HCT116 (cell line): ENCODE data around the gene PHF20. TPM values are rescaled to one million over a fixed set of nuclear protein-coding genes. Genes with fewer than 3 reads are reported as not detected.

ENCODE experiments used
- ATAC-seq: fragments of 200-7000 bp; cut with Tn5 transposase; 2 replicates; pipeline ENCODE4 v1.9.1; 2020; ENCODE audit warnings: mild to moderate bottlenecking, moderate library complexity
- BruUV-seq: library from RNA; stranded (reverse); fragments of 400-500 nt; replicated peaks from 2 replicates; lab custom pipeline; 2021; lab: Mats Ljungman, UMichigan
- CTCF ChIA-PET: fragments of 300-600 bp; sonication (Branson Sonifier 250); formaldehyde crosslinking; loops from one replicate; lab custom pipeline; 2021; ENCODE audit warnings: antibody characterized with exemption; lab: Charles Lee
- POLR2A ChIA-PET: fragments of 300-600, 350-600 bp; sonication (Branson Sonifier 250); formaldehyde crosslinking; loops from one replicate; lab custom pipeline; 2021; ENCODE audit warnings: antibody characterized with exemption; lab: Charles Lee
- RAD21 ChIA-PET, 2 experiments: fragments of 300-600 bp; sonication (Branson Sonifier 250); formaldehyde crosslinking; loops; one replicate each; lab custom pipeline; 2023; ENCODE audit warnings: low total read pairs in 2 of 2; ENCODE audit not compliant: uncharacterized antibody in 2 of 2, unreplicated experiment in 2 of 2, low non-redundant PET in 1 of 2; lab: Charles Lee
- DNase-seq: peaks from one replicate; pipeline ENCODE4 v3.0.0-alpha.2; 2010; ENCODE audit warnings: low read depth, low spot score
- H2AFZ ChIP-seq: fragments of 200-600 bp; shearing (Covaris generic), sonication (generic); 2 replicates; pipeline ENCODE4 v1.6.1; 2017; ENCODE audit warnings: low read depth, mixed run types, mixed read lengths, antibody characterized with exemption, low read length; ENCODE audit not compliant: poor library complexity, severe bottlenecking
- H3K27ac ChIP-seq: 2 replicates; pipeline ENCODE4 v1.5.1; 2012; ENCODE audit warnings: low read depth, low read length
- H3K27me3 ChIP-seq: fragments of 200-600 bp; sonication (generic); 2 replicates; pipeline ENCODE4 v1.6.1; 2016; ENCODE audit warnings: mixed run types, low read length, mixed read lengths; ENCODE audit not compliant: insufficient read depth
- H3K36me3 ChIP-seq, 2 experiments: fragments of 200-500 bp in 1 of 2; fragments of 200-600 bp in 1 of 2; sonication (Bioruptor generic) in 1 of 2; sonication (generic) in 1 of 2; 2 replicates each; pipeline versions ENCODE4 v1.5.1 to v1.6.1; 2014 to 2016; ENCODE audit warnings: low read length in 2 of 2, inconsistent platforms in 1 of 2, mixed read lengths in 1 of 2, mixed run types in 1 of 2; ENCODE audit not compliant: insufficient read depth in 2 of 2, control insufficient read depth in 1 of 2
- H3K4me1 ChIP-seq, 2 experiments: fragments of 200-600 bp in 1 of 2; sonication (generic) in 1 of 2; 2 replicates each; pipeline versions ENCODE4 v1.5.1 to v1.6.1; 2012 to 2017; ENCODE audit warnings: low read length in 2 of 2, inconsistent platforms in 1 of 2, mild to moderate bottlenecking in 1 of 2, mixed read lengths in 1 of 2, mixed run types in 1 of 2, moderate library complexity in 1 of 2; ENCODE audit not compliant: insufficient read depth in 2 of 2, control insufficient read depth in 1 of 2
- H3K4me2 ChIP-seq: fragments of 200-600 bp; sonication (generic); 2 replicates; pipeline ENCODE4 v1.6.1; 2017; ENCODE audit warnings: mixed run types, low read length, mixed read lengths
- H3K4me3 ChIP-seq, 2 experiments: fragments of 200-600 bp in 1 of 2; sonication (generic) in 1 of 2; replicated peaks in 1 of 2; 2 replicates each; pipeline ENCODE4 v1.5.1; 2011 to 2016; ENCODE audit warnings: low read length in 2 of 2, control low read depth in 1 of 2, low read depth in 1 of 2, mild to moderate bottlenecking in 1 of 2, mixed read lengths in 1 of 2, mixed run types in 1 of 2
- H3K79me2 ChIP-seq: fragments of 200-600 bp; sonication (generic); 2 replicates; pipeline ENCODE4 v1.6.1; 2017; ENCODE audit warnings: mild to moderate bottlenecking, mixed run types, low read length, moderate library complexity, mixed read lengths; ENCODE audit not compliant: insufficient read depth
- H3K9ac ChIP-seq: fragments of 200-600 bp; sonication (generic); 2 replicates; pipeline ENCODE4 v1.6.1; 2016; ENCODE audit warnings: low read length, mixed read lengths
- H3K9me2 ChIP-seq: fragments of 200-600 bp; sonication (generic), shearing (Covaris generic); 2 replicates; pipeline ENCODE4 v1.6.1; 2017; ENCODE audit warnings: mixed run types, mild to moderate bottlenecking, moderate library complexity; ENCODE audit not compliant: insufficient read depth
- H3K9me3 ChIP-seq, 2 experiments: fragments of 200-500 bp in 1 of 2; fragments of 200-600 bp in 1 of 2; sonication (Bioruptor generic) in 1 of 2; sonication (generic) in 1 of 2; 2 replicates each; pipeline ENCODE4 v1.6.1; 2014 to 2017; ENCODE audit warnings: low read length in 2 of 2, mixed read lengths in 2 of 2, inconsistent platforms in 1 of 2, low read depth in 1 of 2, mild to moderate bottlenecking in 1 of 2, mixed run types in 1 of 2, moderate library complexity in 1 of 2; ENCODE audit not compliant: control insufficient read depth in 1 of 2, insufficient read depth in 1 of 2
- H4K20me1 ChIP-seq: fragments of 200-600 bp; sonication (generic), shearing (Covaris generic); 2 replicates; pipeline ENCODE4 v1.6.1; 2017; ENCODE audit warnings: mixed run types, mild to moderate bottlenecking, moderate library complexity; ENCODE audit not compliant: insufficient read depth
- ATF3 ChIP-seq: IDR thresholded peaks from 2 replicates; pipeline ENCODE4 v1.6.1; 2012
- CTCF ChIP-seq, 3 experiments: fragments of 200-600 bp in 1 of 3; sonication (generic) in 1 of 3; IDR thresholded peaks in 2 of 3; conservative IDR thresholded peaks in 1 of 3; 2 replicates each; pipeline ENCODE4 v1.5.1; 2012 to 2017; ENCODE audit warnings: low read depth in 2 of 3, low read length in 2 of 3, antibody characterized with exemption in 1 of 3, borderline replicate concordance in 1 of 3, control low read depth in 1 of 3, mild to moderate bottlenecking in 1 of 3, mixed read lengths in 1 of 3, mixed run types in 1 of 3, moderate library complexity in 1 of 3; ENCODE audit not compliant: insufficient read depth in 1 of 3
- ELF1 ChIP-seq: IDR thresholded peaks from 2 replicates; pipeline ENCODE4 v1.6.1; 2012; ENCODE audit warnings: low read depth, borderline replicate concordance
- EZH2 ChIP-seq: fragments of 200-600 bp; sonication (generic); IDR thresholded peaks from 2 replicates; pipeline ENCODE4 v1.6.1; 2017; ENCODE audit warnings: antibody characterized with exemption, mixed run types
- FOSL1 ChIP-seq: IDR thresholded peaks from 2 replicates; pipeline ENCODE4 v1.6.1; 2012; ENCODE audit warnings: low read depth
- JUND ChIP-seq: IDR thresholded peaks from 2 replicates; pipeline ENCODE4 v1.6.1; 2012
- MAX ChIP-seq: IDR thresholded peaks from 2 replicates; pipeline ENCODE4 v1.6.1; 2012
- POLR2A ChIP-seq: IDR thresholded peaks from 2 replicates; pipeline ENCODE4 v1.7.0; 2011; ENCODE audit warnings: borderline replicate concordance; ENCODE audit not compliant: insufficient read depth, insufficient read length; ENCODE audit errors: extremely low read depth
- POLR2AphosphoS5 ChIP-seq: IDR thresholded peaks from 2 replicates; pipeline ENCODE4 v1.6.1; 2011; ENCODE audit warnings: mild to moderate bottlenecking, low read depth, low read length, moderate library complexity
- RAD21 ChIP-seq: IDR thresholded peaks from 2 replicates; pipeline ENCODE4 v1.6.1; 2012; ENCODE audit warnings: low read depth, mild to moderate bottlenecking
- REST ChIP-seq: IDR thresholded peaks from 2 replicates; pipeline ENCODE4 v1.6.1; 2012; ENCODE audit warnings: low read depth
- SP1 ChIP-seq: IDR thresholded peaks from 2 replicates; pipeline ENCODE4 v1.6.1; 2012; ENCODE audit warnings: low read depth
- SRF ChIP-seq: IDR thresholded peaks from 2 replicates; pipeline ENCODE4 v1.6.1; 2012; ENCODE audit warnings: low read depth
- YY1 ChIP-seq: IDR thresholded peaks from 2 replicates; pipeline ENCODE4 v1.6.1; 2011; ENCODE audit warnings: low read length, low read depth, moderate library complexity, mild to moderate bottlenecking; ENCODE audit not compliant: insufficient replicate concordance; ENCODE audit errors: extremely low read depth
- ZNF274 ChIP-seq: fragments of 200-500 bp; sonication (Bioruptor generic); IDR thresholded peaks from 2 replicates; pipeline ENCODE4 v1.6.1; 2014; ENCODE audit warnings: mild to moderate bottlenecking, low read depth, low read length, inconsistent platforms
- intact Hi-C: fragments of 100-400 bp; cut with micrococcal nuclease; formaldehyde crosslinking; loops from 2 replicates; pipeline ENCODE4 v1.10.0; 2022
- total RNA-seq: library from RNA; stranded (reverse); gene quantifications from one replicate; pipeline ENCODE4 v1.2.1, GENCODE V29; 2021; ENCODE audit not compliant: unreplicated experiment

The PHF20 gene
- total RNA-seq, 1 experiment from 2014 or later, result 40.8 TPM

GRCh38 chr20:35729283-35729807, 42.5 kb upstream of the PHF20 start:
- no peaks in the 10 kb centered on the region for H3K9me2 ChIP-seq
- CTCF ChIA-PET, result interaction anchor here (0.6 kb wide), 1 partner anchor 655 kb away, joined by 3 read pairs; no protein-coding TSS in a partner anchor
- TF ChIP-seq SRF (no peak), REST (no peak), SP1 (no peak), FOSL1 (no peak), EZH2 (no peak), RAD21 (no peak), ELF1 (no peak), CTCF (IDR thresholded peaks at IDR 0.05 in 2 of 3, conservative IDR thresholded peaks at IDR 0.05 in 1 of 3; ENCODE audit: borderline replicate concordance in 1 of 3, insufficient read depth in 1 of 3, low read depth in 2 of 3, low read length in 2 of 3) (no peak), ZNF274 (no peak), POLR2A (no peak), JUND (no peak), POLR2AphosphoS5 (no peak), YY1 (no peak), MAX (no peak), ATF3 (no peak)
- H3K27me3 ChIP-seq, result no peaks in the 10 kb centered on the region
- H3K4me3 ChIP-seq, result no peak overlapping the region
- H3K36me3 ChIP-seq, result peaks cover 91 to 92% of the 10 kb centered on the region in 2 experiments
- RAD21 ChIA-PET, result interaction anchor here in 1 of 2 experiments (0.6 kb wide), 1 partner anchor 415 kb away, joined by 5 read pairs; no protein-coding TSS in a partner anchor
- no peaks in the 10 kb centered on the region for H3K9me3 ChIP-seq
- no TSS peak for BruUV-seq
- ATAC-seq, result no peak
- no peak overlapping the region for H3K27ac ChIP-seq
- intact Hi-C loops, result no loop called here
- H3K4me2 ChIP-seq, result no peak overlapping the region
- POLR2A ChIA-PET, result interaction anchor here (1.0 to 1.8 kb wide), 4 partner anchors 9 to 13 kb away, joined by 3 to 5 read pairs (median 4); partner anchors contain the start of gene RBM39
- DNase-seq, result no peak
- H3K9ac ChIP-seq, result no peak overlapping the region
- H4K20me1 ChIP-seq, result peaks cover 58% of the 10 kb centered on the region
- H3K4me1 ChIP-seq, result no peaks in the 10 kb centered on the region
- no peak overlapping the region for H2AFZ ChIP-seq
- peaks cover 100% of the 10 kb centered on the region for H3K79me2 ChIP-seq
